ENCODE data around the gene PPP1CC.

DNA sequence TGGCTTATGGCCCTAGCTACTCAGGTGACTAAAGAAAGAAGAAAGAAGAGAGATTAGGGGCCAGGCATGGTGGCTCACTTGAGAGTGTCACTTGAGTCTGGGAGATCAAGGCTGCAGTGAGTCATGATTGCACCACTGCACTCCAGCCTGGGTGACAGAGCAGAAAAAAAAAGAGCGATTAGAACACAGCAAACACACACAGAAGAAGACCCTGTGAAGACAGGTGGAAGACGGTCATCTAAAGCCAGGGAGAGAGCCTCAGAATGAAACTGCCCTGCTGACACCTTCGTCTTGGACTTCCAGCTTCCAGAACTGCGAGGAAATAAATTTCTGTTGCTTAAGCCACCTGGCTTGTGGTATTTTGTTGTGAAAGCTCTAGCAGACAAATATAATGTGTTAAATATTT is 17.5 kb upstream of the PPP1CC start:
- TF ChIP-seq, protein P1, sequence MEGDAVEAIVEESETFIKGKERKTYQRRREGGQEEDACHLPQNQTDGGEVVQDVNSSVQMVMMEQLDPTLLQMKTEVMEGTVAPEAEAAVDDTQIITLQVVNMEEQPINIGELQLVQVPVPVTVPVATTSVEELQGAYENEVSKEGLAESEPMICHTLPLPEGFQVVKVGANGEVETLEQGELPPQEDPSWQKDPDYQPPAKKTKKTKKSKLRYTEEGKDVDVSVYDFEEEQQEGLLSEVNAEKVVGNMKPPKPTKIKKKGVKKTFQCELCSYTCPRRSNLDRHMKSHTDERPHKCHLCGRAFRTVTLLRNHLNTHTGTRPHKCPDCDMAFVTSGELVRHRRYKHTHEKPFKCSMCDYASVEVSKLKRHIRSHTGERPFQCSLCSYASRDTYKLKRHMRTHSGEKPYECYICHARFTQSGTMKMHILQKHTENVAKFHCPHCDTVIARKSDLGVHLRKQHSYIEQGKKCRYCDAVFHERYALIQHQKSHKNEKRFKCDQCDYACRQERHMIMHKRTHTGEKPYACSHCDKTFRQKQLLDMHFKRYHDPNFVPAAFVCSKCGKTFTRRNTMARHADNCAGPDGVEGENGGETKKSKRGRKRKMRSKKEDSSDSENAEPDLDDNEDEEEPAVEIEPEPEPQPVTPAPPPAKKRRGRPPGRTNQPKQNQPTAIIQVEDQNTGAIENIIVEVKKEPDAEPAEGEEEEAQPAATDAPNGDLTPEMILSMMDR (IDR thresholded peaks at IDR 0.05): no peak
- TF ChIP-seq, protein P2, sequence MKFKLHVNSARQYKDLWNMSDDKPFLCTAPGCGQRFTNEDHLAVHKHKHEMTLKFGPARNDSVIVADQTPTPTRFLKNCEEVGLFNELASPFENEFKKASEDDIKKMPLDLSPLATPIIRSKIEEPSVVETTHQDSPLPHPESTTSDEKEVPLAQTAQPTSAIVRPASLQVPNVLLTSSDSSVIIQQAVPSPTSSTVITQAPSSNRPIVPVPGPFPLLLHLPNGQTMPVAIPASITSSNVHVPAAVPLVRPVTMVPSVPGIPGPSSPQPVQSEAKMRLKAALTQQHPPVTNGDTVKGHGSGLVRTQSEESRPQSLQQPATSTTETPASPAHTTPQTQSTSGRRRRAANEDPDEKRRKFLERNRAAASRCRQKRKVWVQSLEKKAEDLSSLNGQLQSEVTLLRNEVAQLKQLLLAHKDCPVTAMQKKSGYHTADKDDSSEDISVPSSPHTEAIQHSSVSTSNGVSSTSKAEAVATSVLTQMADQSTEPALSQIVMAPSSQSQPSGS (CRISPR knock-in tag; IDR thresholded peaks at IDR 0.05; ENCODE audit: borderline replicate concordance, low read depth): no peak
- TF ChIP-seq NFYB (CRISPR knock-in tag; conservative IDR thresholded peaks at IDR 0.05; ENCODE audit: low read depth): no peak
- TF ChIP-seq, protein P3, sequence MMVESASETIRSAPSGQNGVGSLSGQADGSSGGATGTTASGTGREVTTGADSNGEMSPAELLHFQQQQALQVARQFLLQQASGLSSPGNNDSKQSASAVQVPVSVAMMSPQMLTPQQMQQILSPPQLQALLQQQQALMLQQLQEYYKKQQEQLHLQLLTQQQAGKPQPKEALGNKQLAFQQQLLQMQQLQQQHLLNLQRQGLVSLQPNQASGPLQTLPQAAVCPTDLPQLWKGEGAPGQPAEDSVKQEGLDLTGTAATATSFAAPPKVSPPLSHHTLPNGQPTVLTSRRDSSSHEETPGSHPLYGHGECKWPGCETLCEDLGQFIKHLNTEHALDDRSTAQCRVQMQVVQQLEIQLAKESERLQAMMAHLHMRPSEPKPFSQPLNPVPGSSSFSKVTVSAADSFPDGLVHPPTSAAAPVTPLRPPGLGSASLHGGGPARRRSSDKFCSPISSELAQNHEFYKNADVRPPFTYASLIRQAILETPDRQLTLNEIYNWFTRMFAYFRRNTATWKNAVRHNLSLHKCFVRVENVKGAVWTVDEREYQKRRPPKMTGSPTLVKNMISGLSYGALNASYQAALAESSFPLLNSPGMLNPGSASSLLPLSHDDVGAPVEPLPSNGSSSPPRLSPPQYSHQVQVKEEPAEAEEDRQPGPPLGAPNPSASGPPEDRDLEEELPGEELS (CRISPR knock-in tag; IDR thresholded peaks at IDR 0.05): no peak
- no peak for TF ChIP-seq IRF2 (CRISPR knock-in tag; IDR thresholded peaks at IDR 0.05; ENCODE audit: borderline replicate concordance, low read depth)
- no peak for TF ChIP-seq SP1 (CRISPR knock-in tag; conservative IDR thresholded peaks at IDR 0.05)
- TF ChIP-seq ZNF232 (CRISPR knock-in tag; IDR thresholded peaks at IDR 0.05): no peak
- TF ChIP-seq, protein P4, sequence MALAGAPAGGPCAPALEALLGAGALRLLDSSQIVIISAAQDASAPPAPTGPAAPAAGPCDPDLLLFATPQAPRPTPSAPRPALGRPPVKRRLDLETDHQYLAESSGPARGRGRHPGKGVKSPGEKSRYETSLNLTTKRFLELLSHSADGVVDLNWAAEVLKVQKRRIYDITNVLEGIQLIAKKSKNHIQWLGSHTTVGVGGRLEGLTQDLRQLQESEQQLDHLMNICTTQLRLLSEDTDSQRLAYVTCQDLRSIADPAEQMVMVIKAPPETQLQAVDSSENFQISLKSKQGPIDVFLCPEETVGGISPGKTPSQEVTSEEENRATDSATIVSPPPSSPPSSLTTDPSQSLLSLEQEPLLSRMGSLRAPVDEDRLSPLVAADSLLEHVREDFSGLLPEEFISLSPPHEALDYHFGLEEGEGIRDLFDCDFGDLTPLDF (CRISPR knock-in tag; IDR thresholded peaks at IDR 0.05): no peak
- TF ChIP-seq, protein P5, sequence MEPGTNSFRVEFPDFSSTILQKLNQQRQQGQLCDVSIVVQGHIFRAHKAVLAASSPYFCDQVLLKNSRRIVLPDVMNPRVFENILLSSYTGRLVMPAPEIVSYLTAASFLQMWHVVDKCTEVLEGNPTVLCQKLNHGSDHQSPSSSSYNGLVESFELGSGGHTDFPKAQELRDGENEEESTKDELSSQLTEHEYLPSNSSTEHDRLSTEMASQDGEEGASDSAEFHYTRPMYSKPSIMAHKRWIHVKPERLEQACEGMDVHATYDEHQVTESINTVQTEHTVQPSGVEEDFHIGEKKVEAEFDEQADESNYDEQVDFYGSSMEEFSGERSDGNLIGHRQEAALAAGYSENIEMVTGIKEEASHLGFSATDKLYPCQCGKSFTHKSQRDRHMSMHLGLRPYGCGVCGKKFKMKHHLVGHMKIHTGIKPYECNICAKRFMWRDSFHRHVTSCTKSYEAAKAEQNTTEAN (CRISPR knock-in tag; IDR thresholded peaks at IDR 0.05): no peak
- TF ChIP-seq, protein P6, sequence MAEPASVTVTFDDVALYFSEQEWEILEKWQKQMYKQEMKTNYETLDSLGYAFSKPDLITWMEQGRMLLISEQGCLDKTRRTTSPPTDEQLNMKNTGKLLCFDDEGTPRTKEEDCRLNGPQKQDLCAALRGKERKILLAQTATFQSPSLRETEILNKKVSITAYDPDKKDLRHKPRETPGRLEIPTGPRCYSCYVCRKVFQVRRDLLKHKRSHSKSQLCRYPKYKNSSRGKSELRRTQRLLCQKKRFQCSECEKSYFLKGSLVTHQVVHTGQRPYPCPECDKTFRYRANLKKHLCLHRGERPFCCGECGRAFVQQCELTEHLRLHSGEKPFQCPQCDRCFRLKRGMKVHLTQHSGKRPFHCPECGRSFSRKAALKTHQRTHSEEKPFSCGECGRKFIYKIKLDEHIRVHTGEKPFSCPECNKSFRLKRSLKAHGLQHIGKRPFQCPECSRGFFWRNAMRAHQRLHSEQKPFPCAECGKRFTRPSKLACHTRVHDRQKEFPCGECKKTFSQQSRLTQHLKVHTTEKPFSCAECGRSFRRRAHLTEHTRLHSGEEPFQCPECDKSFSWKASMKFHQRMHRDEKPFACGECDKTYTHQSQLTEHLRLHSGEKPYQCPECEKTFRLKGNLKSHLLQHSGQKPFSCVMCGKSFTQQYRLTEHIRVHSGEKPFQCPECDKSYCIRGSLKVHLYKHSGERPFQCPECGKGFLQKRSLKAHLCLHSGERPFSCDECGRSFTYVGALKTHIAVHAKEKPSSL (CRISPR knock-in tag; conservative IDR thresholded peaks at IDR 0.05): no peak
- TF ChIP-seq ZNF396 (CRISPR knock-in tag; IDR thresholded peaks at IDR 0.05; ENCODE audit: borderline replicate concordance): no peak
- TF ChIP-seq JUN (CRISPR knock-in tag; IDR thresholded peaks at IDR 0.05): no peak
- TF ChIP-seq, protein P7, sequence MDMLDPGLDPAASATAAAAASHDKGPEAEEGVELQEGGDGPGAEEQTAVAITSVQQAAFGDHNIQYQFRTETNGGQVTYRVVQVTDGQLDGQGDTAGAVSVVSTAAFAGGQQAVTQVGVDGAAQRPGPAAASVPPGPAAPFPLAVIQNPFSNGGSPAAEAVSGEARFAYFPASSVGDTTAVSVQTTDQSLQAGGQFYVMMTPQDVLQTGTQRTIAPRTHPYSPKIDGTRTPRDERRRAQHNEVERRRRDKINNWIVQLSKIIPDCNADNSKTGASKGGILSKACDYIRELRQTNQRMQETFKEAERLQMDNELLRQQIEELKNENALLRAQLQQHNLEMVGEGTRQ (CRISPR knock-in tag; IDR thresholded peaks at IDR 0.05): no peak
- TF ChIP-seq, protein P8, sequence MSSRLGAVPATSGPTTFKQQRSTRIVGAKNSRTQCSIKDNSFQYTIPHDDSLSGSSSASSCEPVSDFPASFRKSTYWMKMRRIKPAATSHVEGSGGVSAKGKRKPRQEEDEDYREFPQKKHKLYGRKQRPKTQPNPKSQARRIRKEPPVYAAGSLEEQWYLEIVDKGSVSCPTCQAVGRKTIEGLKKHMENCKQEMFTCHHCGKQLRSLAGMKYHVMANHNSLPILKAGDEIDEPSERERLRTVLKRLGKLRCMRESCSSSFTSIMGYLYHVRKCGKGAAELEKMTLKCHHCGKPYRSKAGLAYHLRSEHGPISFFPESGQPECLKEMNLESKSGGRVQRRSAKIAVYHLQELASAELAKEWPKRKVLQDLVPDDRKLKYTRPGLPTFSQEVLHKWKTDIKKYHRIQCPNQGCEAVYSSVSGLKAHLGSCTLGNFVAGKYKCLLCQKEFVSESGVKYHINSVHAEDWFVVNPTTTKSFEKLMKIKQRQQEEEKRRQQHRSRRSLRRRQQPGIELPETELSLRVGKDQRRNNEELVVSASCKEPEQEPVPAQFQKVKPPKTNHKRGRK (CRISPR knock-in tag; IDR thresholded peaks at IDR 0.05; ENCODE audit: borderline replicate concordance): no peak
